Mesendoderm (in vitro differentiated cells): Measurements from ENCODE around the gene CBX6.

Experiments
- DNase-seq: peaks from one replicate; pipeline ENCODE4 v3.0.0; 2013
- H2AK5ac ChIP-seq: 2 replicates; pipeline ENCODE4 v1.6.1; 2013; ENCODE audit warnings: low read length, inconsistent platforms
- H2BK120ac ChIP-seq: 2 replicates; pipeline ENCODE4 v1.6.1; 2013; ENCODE audit warnings: low read depth, mild to moderate bottlenecking, low read length, moderate library complexity, mixed read lengths
- H2BK15ac ChIP-seq: replicated peaks from 2 replicates; pipeline ENCODE4 v1.6.1; 2013; ENCODE audit warnings: low read depth, mild to moderate bottlenecking, moderate library complexity
- H2BK5ac ChIP-seq: 2 replicates; pipeline ENCODE4 v1.6.1; 2013; ENCODE audit warnings: low read length, inconsistent platforms
- H3K18ac ChIP-seq: 2 replicates; pipeline ENCODE4 v1.6.1; 2013; ENCODE audit warnings: mild to moderate bottlenecking, low read length, mixed read lengths
- H3K23ac ChIP-seq: one replicate; pipeline ENCODE4 v1.6.1; 2013; ENCODE audit warnings: low read length
- H3K27ac ChIP-seq: 2 replicates; pipeline ENCODE4 v1.5.1; 2013; ENCODE audit warnings: low read depth, mild to moderate bottlenecking, inconsistent platforms, low read length, moderate library complexity
- H3K27me3 ChIP-seq: 2 replicates; pipeline ENCODE4 v1.6.1; 2013; ENCODE audit warnings: low read length, control low read depth, mild to moderate bottlenecking, inconsistent platforms; ENCODE audit not compliant: insufficient read depth, poor library complexity
- H3K36me3 ChIP-seq: 2 replicates; pipeline ENCODE4 v1.6.1; 2013; ENCODE audit warnings: low read length, inconsistent platforms; ENCODE audit not compliant: control insufficient read depth, insufficient read depth
- H3K4ac ChIP-seq: one replicate; pipeline ENCODE4 v1.6.1; 2013; ENCODE audit warnings: low read depth, mild to moderate bottlenecking, low read length, moderate library complexity
- H3K4me1 ChIP-seq: 2 replicates; pipeline ENCODE4 v1.6.1; 2013; ENCODE audit warnings: low read depth, low read length, inconsistent platforms; ENCODE audit not compliant: control insufficient read depth
- H3K4me2 ChIP-seq: 2 replicates; pipeline ENCODE4 v1.6.1; 2013; ENCODE audit warnings: low read length
- H3K4me3 ChIP-seq: 2 replicates; pipeline ENCODE4 v1.5.1; 2013; ENCODE audit warnings: mild to moderate bottlenecking, low read length
- H3K56ac ChIP-seq: one replicate; pipeline ENCODE4 v1.6.1; 2013; ENCODE audit warnings: low read length
- H3K79me1 ChIP-seq: 2 replicates; pipeline ENCODE4 v1.6.1; 2013; ENCODE audit warnings: low read length, inconsistent platforms
- H3K79me2 ChIP-seq: 2 replicates; pipeline ENCODE4 v1.6.1; 2013; ENCODE audit warnings: mild to moderate bottlenecking, low read length; ENCODE audit not compliant: control insufficient read depth, insufficient read depth
- H3K9ac ChIP-seq: 2 replicates; pipeline ENCODE4 v1.6.1; 2013; ENCODE audit warnings: low read length, inconsistent platforms
- H4K5ac ChIP-seq: one replicate; pipeline ENCODE4 v1.6.1; 2013; ENCODE audit warnings: low read length
- H4K8ac ChIP-seq: one replicate; pipeline ENCODE4 v1.6.1; 2013; ENCODE audit warnings: low read depth, mild to moderate bottlenecking, control low read depth, low read length, moderate library complexity
- WGBS: extraction: QIAGEN DNeasy Blood & Tissue Kit; methylation state at CpG from one replicate; pipeline ENCODE4 v1.1.7; 2013; ENCODE audit warnings: low lambda C conversion rate, missing lambda C conversion rate; ENCODE audit not compliant: insufficient coverage; ENCODE audit errors: extremely low coverage; 5-methylcytosine and 5-hydroxymethylcytosine counted together

CBX6 gene

GRCh38 chr22:38890377-38890776, 18.4 kb upstream of the CBX6 start:
- H3K4ac ChIP-seq, result no peak overlapping the region
- H2BK5ac ChIP-seq, result no peak overlapping the region
- no peaks in the 10 kb centered on the region for H3K79me1 ChIP-seq
- no peak overlapping the region for H2AK5ac ChIP-seq
- H2BK120ac ChIP-seq, result no peak overlapping the region
- no peak overlapping the region for H3K27ac ChIP-seq
- no peaks in the 10 kb centered on the region for H3K4me1 ChIP-seq
- WGBS, result no CpG with 5 or more reads among the region's 5 CpGs
- H2BK15ac ChIP-seq, result no peak overlapping the region
- H4K5ac ChIP-seq, result no peak overlapping the region
- no peak overlapping the region for H3K56ac ChIP-seq
- no peak overlapping the region for H3K18ac ChIP-seq
- H4K8ac ChIP-seq, result no peak overlapping the region
- H3K23ac ChIP-seq, result no peak overlapping the region
- H3K79me2 ChIP-seq, result no peaks in the 10 kb centered on the region
- no peak overlapping the region for H3K4me2 ChIP-seq
- DNase-seq, result no peak
- H3K4me3 ChIP-seq, result no peak overlapping the region
- no peak overlapping the region for H3K9ac ChIP-seq
- H3K27me3 ChIP-seq, result no peaks in the 10 kb centered on the region
- no peaks in the 10 kb centered on the region for H3K36me3 ChIP-seq

- no peak overlapping the region for H3K4me3 ChIP-seq
- no peak overlapping the region for H2BK120ac ChIP-seq
- no peak overlapping the region for H2AK5ac ChIP-seq
- H2BK5ac ChIP-seq, result no peak overlapping the region
- no peak overlapping the region for H3K9ac ChIP-seq
- no peaks in the 10 kb centered on the region for H3K36me3 ChIP-seq
- no peak overlapping the region for H4K8ac ChIP-seq
- H3K27me3 ChIP-seq, result no peaks in the 10 kb centered on the region
- H4K5ac ChIP-seq, result no peak overlapping the region
- no peak for DNase-seq
- H2BK15ac ChIP-seq, result no peak overlapping the region
- no peak overlapping the region for H3K4me2 ChIP-seq
- no peak overlapping the region for H3K23ac ChIP-seq
- no peaks in the 10 kb centered on the region for H3K79me2 ChIP-seq
- H3K18ac ChIP-seq, result no peak overlapping the region
- H3K27ac ChIP-seq, result no peak overlapping the region
- no peaks in the 10 kb centered on the region for H3K4me1 ChIP-seq
- WGBS, result no CpG with 5 or more reads among the region's 5 CpGs
- H3K79me1 ChIP-seq, result no peaks in the 10 kb centered on the region
- H3K4ac ChIP-seq, result no peak overlapping the region
- no peak overlapping the region for H3K56ac ChIP-seq
Measured at GRCh38 chr22:38886333-38886732, 14.3 kb upstream of the CBX6 start.

- Histone ChIP-seq H4K5ac (no peak overlapping the region), H3K27ac (no peak overlapping the region), H3K23ac (no peak overlapping the region), H3K4me2 (no peak overlapping the region), H3K4ac (no peak overlapping the region), H3K4me1 (no peaks in the 10 kb centered on the region), H2BK15ac (no peak overlapping the region), H2BK120ac (no peak overlapping the region), H3K27me3 (no peaks in the 10 kb centered on the region), H4K8ac (no peak overlapping the region), H3K36me3 (no peaks in the 10 kb centered on the region), H2AK5ac (no peak overlapping the region), H3K18ac (no peak overlapping the region), H3K79me2 (no peaks in the 10 kb centered on the region), H3K9ac (no peak overlapping the region), H3K79me1 (no peaks in the 10 kb centered on the region), H2BK5ac (no peak overlapping the region), H3K4me3 (no peak overlapping the region), H3K56ac (no peak overlapping the region)
- no peak for DNase-seq
- WGBS, result no CpG with 5 or more reads among the region's 9 CpGs
Measured at GRCh38 chr22:38882972-38883622, 11.1 kb upstream of the CBX6 start.

- Histone ChIP-seq H2AK5ac (no peak overlapping the region), H4K8ac (no peak overlapping the region), H3K36me3 (no peaks in the 10 kb centered on the region), H3K27ac (no peak overlapping the region), H2BK5ac (no peak overlapping the region), H3K79me2 (no peaks in the 10 kb centered on the region), H3K27me3 (no peaks in the 10 kb centered on the region), H4K5ac (no peak overlapping the region), H3K79me1 (no peaks in the 10 kb centered on the region), H3K4ac (no peak overlapping the region), H3K18ac (no peak overlapping the region), H2BK120ac (no peak overlapping the region), H3K9ac (no peak overlapping the region), H3K4me1 (no peaks in the 10 kb centered on the region), H3K56ac (no peak overlapping the region), H2BK15ac (no peak overlapping the region), H3K4me2 (no peak overlapping the region), H3K23ac (no peak overlapping the region), H3K4me3 (no peak overlapping the region)
- no peak for DNase-seq
- no CpG with 5 or more reads among the region's 8 CpGs for WGBS
Measured at GRCh38 chr22:38881997-38882879, 10.2 kb upstream of the CBX6 start.

DNA sequence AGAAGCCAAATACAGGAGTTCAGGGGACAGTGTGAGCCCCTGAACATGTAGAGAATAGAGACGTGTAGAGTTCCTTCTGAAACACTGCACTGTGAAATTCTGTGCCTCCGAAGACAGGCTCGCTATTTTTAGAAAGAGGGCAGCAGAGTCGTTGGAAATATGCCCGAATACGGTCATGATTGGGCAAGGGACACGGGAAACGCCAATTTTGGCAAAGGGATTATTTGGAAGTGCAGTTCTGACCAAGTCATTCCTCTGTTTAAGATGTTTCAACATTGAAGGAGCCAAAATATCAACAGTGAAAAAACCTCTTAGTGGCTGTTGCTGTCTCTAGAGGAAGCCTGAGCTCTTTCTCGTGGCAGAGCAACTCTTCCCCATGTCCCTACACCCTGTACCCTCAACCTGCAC, 9.5 kb upstream of the CBX6 start:
- H3K79me1 ChIP-seq, result no peaks in the 10 kb centered on the region
- H3K23ac ChIP-seq, result no peak overlapping the region
- no peak overlapping the region for H4K8ac ChIP-seq
- H3K27me3 ChIP-seq, result no peaks in the 10 kb centered on the region
- WGBS, result no CpG with 5 or more reads among the region's 9 CpGs
- H3K36me3 ChIP-seq, result no peaks in the 10 kb centered on the region
- H3K4me2 ChIP-seq, result no peak overlapping the region
- H4K5ac ChIP-seq, result no peak overlapping the region
- H2AK5ac ChIP-seq, result no peak overlapping the region
- H3K9ac ChIP-seq, result no peak overlapping the region
- H3K4me3 ChIP-seq, result no peak overlapping the region
- H3K56ac ChIP-seq, result no peak overlapping the region
- H2BK15ac ChIP-seq, result no peak overlapping the region
- DNase-seq, result no peak
- no peaks in the 10 kb centered on the region for H3K4me1 ChIP-seq
- H2BK120ac ChIP-seq, result no peak overlapping the region
- H2BK5ac ChIP-seq, result no peak overlapping the region
- H3K27ac ChIP-seq, result no peak overlapping the region
- no peaks in the 10 kb centered on the region for H3K79me2 ChIP-seq
- H3K18ac ChIP-seq, result no peak overlapping the region
- no peak overlapping the region for H3K4ac ChIP-seq
